ENCODE data around the gene HNF4A. TPM values are rescaled to one million over a fixed set of nuclear protein-coding genes. Genes with fewer than 3 reads are reported as not detected.
"Not testable (repeated sequence)": the region's sequence is repeated elsewhere in the genome, so short reads cannot be mapped to it uniquely, and the experiment has no call there.

Gene HNF4A
- total RNA-seq, 1 experiment from 2014 or later: not detected

DNA sequence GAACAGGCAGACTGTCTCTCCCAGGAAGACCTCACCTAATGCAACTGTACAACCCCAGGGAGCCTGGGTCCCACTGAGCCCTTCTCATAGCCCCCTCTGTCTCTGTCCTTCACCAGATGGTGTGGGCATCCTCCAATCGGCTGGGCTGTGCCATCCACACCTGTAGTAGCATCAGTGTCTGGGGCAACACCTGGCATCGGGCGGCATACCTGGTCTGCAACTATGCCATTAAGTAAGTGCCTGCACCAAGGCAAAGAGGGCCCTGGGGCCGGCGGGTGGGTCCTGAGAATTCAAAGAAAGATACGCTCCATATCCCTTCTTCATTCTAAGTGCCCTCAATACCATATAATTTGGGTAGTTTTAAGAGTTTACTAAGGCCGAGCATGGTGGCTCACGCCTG, 10.4 kb upstream of the HNF4A start:
- DNase-seq (ENCODE audit: low read depth): no peak

DNA sequence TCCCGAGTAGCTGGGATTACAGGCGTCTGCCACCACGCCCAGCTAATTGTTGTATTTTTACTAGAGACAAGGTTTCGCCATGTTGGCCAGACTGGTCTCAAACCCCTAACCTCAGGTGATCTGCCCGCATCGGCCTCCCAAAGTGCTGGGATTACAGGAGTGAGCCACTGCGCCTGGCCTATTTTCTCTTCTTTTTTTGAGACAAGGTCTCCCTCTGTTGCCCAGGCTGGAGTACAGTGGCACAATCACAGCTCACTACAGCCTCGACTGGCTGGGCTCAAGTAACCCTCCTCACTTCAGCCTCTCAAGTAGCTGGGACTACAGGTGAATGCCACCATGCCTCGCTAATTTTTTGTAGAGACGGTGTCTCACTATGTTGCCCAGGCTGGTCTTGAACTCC, 9.6 kb upstream of the HNF4A start:
- DNase-seq (ENCODE audit: low read depth): not testable (repeated sequence)

DNA sequence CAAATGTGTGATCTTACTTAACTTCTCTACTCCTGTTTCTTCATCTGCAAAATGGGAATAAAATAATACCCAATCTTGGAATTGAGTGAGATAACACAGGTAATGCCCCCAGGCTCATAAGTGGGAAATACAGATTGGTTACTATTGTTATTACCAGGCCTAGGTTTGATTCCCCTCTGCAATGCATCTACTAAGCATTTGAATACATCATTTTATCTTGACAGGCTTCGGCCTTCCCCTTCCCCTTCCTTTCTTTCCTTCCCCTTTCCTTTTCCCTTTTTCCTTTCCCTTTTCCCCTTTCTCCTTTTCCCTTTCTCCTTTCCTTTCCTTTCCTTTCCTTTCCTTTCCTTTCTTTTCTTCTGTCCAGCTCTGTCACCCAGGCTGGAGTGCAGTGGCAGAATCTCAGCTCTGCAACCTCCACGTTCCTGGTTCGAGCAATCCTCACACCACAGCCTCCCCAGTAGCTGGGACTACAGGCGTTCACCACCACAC, 7.3 kb upstream of the HNF4A start:
- DNase-seq (ENCODE audit: low read depth): no peak

DNA sequence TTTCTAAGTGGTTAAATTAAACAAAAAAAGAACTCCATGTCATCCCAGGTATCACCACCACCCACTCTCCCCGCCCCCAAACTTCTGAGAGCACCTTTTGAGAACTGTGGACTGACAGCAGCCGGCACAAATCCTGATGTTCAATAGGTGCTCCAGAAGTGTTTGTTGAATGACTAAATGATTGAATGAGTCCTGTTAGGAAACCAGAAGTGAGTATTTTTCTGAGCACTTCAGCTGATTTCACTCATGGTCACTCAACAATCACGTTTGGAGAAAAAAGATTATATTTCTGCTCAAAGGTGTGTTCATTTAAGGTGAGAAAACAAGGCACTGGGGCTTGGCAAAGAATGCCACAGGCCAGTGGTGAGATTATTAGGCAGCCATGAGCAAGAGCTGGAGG, 6.2 kb upstream of the HNF4A start:
- DNase-seq (ENCODE audit: low read depth): no peak

DNA sequence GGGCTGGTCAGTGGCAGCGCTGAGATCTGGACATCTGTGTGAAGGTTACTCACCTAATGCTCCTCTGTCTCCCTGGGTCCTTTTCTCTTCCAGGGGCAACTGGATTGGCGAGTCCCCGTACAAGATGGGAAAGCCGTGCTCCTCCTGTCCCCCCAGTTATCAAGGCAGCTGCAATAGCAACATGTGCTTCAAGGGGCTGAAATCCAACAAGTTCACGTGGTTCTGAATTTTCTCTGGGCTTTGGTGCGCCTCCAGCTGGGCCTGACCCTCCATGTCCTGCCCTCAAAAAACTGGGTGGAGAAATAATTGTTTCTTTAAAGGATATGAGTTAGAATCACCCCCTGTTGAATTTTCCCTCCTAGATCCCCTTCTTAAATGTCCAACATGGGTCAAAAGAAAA, 4.9 kb upstream of the HNF4A start:
- DNase-seq (ENCODE audit: low read depth): no peak

DNA sequence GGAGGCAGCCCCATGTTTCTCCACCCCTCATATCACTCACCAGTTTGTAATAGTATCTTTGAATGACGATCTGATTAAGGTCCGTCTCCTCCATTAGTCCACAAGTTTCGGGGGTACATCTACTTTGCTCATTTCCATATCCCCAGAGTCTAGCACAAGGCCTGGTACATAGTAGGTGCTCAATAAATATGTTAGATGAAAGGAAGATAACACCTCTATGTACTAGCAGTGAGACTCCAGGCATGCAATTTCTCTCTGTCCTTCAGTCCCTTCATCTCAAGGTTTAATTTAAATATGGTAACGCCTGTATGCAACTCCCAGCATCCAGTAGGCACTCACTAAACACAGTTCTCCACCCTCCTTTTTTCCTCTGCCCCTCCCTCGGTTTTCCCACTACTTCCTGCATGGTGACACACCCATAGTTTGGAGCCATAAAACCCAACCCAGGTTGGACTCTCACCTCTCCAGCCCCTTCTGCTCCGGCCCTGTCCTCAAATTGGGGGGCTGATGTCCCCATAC, 461 bp upstream of the HNF4A start:
- DNase-seq (ENCODE audit: low read depth): no peak

DNA sequence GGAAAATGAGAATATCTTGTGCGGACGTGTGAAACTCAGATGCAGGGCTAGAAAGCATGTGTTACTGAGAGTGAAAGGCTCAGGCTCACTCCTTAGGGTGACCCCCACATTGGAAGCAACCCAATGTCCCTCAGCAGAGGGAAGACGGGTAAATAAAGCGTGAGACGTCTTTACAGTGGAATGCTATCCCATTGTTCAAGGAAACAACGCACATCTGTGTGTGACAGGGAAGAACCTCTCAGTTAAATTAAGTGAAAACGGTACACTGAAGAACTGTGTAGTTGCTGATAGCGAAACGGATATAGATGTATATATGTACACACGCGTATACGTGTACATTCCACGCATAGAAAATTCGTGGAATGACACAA, 839 bp downstream of the HNF4A start:
- DNase-seq (ENCODE audit: low read depth): no peak

DNA sequence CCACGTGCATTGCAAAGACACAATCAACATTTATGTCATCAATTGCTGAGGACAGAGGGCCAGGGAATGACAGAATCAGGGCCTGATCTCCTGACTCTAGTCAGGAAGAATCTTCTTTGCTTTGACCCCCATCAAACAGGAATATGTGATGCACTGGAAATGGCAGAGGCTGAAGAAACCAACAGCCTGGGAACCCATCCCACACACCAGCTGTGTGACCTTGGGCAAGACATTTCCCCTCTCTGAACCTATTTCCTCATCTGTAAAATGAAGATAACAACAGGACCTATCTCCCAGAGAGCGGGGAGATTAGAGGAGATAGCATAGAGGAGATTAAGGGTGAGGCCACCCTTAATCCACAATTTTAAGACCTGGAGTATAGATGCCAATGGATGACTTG, 1.5 kb downstream of the HNF4A start:
- DNase-seq (ENCODE audit: low read depth): no peak

DNA sequence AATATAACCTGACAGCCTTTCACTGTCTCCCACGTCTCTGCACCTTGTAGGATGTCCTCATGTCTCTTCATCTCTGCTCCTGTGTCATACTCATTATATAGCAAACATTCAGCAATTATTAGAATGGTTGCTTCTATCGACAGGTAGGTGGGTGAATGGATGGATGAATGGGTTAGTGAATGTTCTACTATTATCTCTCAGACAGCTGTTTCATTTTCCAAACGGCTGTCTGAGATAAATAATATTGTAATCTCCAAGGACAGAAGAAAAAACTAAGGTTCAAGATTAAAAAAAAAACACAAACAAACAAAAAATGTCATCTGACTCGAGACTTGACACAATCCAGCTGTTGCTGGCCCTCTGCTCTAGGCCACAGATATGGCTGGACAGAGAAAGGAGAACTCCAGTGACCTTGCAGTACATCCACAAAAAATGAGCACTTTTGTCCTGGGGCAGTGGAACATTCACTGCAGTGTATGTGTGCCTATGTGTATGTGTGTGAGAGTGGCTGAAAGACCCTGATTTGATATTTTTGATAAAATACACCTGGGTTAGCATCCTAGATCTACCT, 2.1 kb downstream of the HNF4A start:
- peak; percentile 3 for DNase-seq (ENCODE audit: low read depth)

DNA sequence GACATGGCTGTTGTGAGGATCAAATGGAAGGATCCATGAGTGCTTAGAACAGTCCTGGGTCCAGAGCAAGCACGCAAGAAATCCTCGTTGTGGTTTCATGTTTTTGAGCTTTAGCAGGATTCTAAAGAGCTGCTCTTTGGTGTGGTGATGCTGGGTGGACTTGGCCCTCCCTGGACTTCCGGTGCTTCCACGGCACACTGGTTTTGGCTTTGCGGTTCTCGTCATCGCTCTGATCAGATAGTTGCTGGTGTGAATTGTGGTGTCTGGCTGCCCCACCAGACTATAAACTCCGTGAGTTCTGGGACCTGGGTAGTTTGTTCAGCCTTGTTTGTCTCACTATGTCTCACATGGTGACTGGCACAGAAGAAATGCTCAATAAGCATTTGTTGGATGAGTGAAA, 3.3 kb downstream of the HNF4A start:
- no peak for DNase-seq (ENCODE audit: low read depth)

DNA sequence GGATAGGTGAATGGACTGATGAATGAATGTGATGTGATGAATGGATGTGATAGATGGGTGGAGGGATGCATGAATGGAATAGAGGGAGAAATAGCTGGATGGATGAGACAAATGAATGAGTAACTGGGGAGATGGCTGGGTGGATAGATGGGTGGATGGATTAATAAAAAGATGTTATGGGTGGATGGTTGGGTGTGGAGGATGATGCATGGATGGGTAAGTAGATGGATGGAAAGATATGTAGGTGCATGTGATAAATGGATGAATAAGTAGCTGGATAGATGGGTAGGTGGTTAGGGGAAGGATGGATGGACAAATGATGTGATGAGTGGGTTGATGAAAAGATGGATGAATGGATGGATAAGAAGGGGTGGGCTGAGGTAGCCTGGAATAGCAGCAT, 4.7 kb downstream of the HNF4A start:
- DNase-seq (ENCODE audit: low read depth): no peak

DNA sequence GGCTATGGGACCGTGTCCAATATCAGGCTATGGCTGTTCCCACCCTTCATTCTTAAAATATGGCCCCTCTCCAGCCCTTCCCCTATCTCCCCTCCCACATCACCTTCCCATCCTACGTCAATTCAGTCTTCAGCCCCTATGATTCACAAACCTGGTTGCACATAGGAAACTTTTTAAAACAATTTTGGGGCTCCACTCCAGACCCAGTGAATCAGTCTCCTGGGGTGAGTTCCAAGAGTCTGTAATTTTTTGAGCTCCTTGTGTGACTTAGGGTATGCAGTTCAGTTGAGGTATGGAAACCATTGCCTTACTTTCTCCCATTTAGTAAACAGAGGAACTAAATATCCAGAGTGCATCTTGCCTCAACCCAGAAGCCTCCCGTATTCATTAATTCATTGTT, 5.5 kb downstream of the HNF4A start:
- DNase-seq (ENCODE audit: low read depth): no peak

DNA sequence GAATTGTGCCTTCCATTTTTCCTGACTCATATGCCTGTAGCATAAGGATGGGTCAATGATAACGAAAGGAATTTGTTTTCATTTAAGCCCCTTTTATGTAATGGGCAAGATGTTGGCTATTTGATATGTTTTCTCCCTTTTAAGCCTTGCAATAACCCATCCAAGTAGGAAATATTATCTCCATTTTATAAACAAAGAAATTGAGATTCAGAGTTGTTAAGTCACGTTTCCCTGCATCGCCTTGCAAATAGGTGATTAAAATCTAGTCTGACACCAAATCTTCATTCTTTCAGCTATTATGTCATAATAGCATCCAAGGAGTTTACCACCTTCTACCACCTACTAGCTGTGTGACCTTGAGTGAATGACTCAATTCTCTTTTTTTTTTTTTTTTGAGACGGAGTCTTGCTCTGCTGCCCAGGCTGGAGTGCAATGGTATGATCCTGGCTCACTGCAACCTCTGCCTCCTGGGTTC, 7.0 kb downstream of the HNF4A start:
- DNase-seq (ENCODE audit: low read depth): no peak

DNA sequence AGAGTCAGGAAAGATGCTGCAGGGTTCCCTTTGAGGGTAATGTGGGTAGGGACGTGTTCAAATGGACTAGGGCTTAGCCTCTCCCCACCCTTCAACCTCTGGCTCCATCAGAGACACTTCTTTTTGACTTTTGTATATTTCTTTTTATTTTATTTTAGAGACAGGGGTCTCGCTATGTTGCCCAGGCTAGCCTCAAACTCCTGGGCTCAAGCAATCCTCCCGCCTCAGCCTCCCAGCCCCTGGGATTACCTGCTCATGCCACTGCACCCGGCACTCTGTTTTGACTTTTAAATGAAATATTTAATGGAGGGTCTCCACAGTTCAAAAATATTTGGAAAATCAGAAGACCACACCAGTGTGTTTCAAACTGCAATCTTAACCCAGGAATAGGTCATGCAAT, 8.6 kb downstream of the HNF4A start:
- no peak for DNase-seq (ENCODE audit: low read depth)

DNA sequence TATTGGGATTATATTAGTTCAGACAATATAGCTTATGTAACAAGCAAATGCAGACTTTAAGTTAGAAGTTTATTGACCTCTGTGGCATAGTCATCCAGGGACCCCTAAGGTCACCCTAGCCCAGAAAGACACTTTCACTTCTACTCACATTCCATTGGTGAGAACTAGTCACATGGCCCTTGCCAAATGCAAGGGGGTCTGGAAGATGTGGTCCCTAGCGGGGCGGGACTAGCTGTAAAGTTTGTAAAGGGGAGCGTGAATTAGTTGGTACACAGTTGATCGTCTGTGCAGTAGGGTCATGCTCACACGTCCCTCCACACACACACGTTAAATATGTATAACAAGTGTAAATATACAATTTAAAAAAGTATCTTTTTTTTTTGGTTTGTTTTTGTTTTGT, 9.3 kb downstream of the HNF4A start:
- DNase-seq (ENCODE audit: low read depth): no peak

DNA sequence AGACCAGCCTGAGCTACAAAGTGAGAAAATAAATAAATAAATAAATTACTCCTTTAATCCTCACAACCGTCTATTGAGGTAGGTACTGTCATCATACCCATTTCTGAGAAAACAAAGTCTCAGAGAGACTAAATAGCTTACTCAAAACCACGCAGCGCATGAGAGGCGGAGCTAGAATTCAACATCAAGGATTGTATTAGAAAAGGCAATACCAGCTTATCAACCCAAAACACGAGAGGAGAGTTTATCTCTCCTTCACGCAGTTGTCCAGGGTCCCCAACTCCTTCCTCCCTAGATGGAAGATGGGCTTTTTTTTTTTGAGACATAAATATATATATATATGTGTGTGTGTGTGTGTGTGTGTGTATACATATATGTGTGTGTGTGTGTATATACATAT, 12.2 kb downstream of the HNF4A start:
- no peak for DNase-seq (ENCODE audit: low read depth)

DNA sequence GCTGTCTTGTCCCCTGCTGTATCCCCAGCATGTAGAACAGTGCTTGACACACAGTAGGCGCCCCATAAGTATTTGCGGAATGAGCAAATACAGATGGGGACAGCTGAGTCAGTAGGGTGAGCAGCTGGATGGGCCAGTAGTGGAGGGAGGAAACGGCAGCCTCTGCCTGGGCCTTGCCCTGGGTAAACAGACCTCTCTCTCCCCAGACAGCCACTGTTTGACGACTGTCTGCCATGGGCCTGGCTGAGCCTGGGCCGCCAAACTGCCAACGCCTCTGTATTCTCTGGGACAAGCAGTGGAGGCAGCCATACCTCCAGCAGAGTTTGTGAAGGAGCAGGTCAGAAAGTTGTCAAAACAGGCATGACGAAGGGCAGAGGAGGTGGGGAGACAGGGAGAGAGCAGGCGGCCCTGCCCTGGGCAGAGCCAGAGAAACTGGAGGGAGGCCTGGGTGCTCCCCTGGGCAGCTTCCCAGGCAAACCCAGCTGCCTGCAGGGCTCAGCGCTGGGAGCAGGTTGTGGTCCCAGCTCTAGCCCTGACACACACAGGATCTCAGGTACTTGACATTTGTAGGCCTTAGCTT, 15.2 kb downstream of the HNF4A start:
- no peak for DNase-seq (ENCODE audit: low read depth)

DNA sequence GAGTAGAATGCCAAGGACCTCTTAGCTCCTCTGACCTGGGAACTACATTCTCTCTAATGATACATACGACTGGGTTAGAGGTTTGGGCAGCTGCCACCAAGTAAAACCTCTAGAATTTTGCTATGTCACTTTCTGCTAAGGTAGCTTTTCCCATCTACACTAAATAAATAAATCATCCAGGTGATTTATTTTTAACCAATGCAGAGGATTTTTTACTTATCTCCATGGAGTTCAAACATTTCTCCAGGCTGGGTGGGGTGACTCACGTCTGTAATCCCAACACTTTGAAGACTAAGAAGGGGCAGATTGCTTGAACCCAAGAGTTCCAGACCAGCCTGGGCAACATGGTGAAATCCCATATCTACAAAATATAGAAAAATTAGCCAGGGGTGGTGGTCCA, 27.1 kb downstream of the HNF4A start:
- DNase-seq (ENCODE audit: low read depth): no peak

DNA sequence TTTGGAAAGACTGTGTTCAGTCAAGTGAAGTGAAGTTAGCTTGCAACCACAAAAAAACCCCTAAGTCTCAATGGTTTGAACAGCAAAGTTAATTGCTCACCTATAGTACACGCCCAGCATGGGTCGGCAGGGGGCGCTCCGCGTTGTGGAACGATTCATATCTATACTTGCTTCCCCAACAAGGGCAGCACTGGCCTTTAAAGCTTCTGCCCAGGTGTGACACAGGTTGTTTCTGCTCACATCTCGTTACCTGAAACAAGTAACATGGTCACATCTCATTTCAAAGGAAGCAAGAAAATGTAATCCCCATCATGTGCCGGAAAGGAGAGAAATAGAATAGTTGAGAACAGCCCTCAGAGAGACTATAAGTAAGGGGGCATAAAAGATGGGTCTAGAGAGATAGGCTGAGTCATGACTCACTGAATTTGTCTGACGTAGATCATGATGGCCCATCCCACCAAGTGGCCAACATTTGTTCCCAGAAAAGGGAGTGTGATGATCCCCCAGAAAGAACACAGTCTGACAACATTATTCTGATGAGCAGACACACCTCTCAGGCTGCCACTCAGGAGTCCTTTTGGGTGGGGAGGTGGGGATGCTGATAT, 29.0 kb downstream of the HNF4A start:
- DNase-seq (ENCODE audit: low read depth): peak; percentile 36

DNA sequence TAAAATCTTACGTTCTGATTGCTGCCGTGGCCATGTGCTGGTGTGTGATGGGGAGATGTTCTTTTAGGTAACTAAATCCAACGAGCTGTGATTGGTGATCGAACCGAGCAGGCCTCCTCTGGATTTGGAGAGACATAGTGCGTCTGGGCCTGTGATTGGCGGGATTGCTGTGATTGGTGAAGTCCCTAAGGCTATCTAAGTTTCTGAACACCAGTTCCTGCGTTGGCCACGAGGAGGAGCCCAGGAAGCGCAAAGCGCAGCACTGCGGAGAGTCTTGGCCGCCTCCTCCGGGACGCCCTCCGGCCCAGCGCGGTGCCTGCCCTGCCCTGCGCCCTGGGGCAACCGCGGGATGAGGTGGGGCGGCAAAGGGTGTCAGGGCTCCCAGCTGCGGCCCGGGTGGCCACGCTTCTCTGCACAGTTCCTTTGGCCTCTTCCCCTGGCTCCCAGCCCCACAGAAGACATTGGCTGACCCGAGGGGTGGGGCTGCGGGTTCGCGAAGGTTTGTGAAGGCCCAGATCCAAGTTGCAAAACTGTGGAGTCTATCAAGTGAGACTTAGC, 33.0 kb downstream of the HNF4A start:
- DNase-seq (ENCODE audit: low read depth): peak; percentile 75

DNA sequence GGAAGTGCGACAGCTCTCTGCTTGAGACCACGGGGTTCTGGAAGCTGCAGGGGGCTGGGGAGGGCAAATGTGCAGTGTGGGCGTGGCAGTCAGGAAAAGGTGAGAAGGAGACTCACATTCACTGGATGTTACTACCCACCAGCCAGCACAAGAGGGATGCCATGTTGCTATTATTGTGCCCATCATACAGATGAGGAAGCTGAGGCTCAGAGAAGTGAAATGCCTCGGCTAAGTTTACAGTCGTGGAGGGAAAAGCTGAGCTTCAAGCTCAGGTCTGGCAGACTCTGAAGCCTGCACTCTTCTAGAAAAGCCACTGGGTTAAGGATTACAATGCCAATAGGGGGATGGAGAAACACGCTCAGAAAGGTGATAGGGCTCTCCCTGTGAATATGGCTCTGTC, 34.4 kb downstream of the HNF4A start:
- no peak for DNase-seq (ENCODE audit: low read depth)

DNA sequence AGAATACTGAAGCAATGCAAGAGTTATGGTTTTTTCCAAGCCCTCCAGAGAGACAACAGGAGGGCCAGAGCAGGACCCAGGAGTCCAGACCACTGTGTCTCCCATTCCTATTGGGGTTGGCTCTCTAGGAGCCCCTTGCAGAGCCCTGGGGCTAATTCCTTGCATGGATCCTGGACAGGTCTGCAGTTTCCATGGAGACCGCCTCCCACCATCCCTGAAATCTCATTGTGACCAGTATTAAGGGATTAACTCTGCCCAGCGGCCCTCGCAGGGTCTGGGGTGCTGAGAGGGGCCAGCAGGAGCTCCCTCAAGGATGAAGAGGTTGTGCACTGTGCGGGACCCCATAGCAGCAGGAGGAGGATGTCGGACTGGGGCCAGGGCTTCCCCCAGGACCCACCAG, 34.8 kb downstream of the HNF4A start:
- DNase-seq (ENCODE audit: low read depth): no peak

Data from LHCN-M2 (cell line).